Measurements from ENCODE around the gene NR2F6. TPM values are rescaled to one million over a fixed set of nuclear protein-coding genes. Genes with fewer than 3 reads are reported as not detected.
"Not testable (repeated sequence)": the region's sequence is repeated elsewhere in the genome, so short reads cannot be mapped to it uniquely, and the experiment has no call there.

Gene NR2F6
- total and polyA plus RNA-seq, 11 donors = 30.8 to 117 (median 46.3) TPM

DNA sequence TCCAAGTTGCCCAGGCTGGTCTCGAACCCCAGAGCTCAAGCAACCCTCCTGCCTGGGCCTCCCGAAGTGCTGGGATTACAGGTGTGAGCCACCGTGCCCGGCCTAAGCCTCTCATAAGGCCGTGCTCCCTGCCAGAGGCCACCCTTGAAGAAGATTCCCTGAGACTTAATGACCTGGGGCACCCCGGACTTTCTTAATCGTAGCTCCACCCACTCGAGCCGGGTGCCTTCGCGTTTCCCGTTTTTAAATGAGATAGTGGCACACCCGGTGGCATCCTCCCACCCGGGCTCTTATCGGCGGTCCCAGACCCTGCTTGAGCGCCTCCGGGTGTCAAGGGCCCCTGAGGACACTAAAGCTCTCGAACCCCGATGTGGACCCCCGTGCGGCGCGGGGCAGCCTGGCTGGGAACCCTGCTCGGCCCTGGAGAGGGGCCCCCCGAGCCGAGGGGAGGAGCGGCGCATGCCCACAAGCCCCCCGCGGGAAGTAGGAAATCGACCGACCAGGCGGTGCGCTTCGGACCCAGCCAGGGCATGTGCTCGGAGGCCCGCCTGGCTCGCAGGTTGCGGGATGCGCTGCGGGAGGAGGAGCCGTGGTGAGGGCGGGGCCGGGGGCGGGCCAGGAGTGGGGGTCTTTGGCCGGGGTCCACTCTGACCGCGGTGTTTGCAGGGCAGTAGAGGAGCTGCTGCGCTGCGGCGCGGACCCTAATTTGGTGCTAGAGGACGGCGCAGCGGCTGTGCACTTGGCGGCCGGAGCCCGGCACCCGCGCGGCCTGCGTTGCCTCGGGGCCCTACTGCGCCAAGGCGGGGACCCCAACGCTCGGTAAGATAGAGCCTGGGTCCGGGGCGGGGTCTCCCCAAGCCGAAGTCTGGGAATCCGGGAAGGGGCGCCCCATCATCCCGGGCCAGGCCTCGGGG is 35.9 kb upstream of the NR2F6 start, which contains the start of gene ANKLE1:
ANKLE1 (plus strand) TSS at position 511 of the 914 bp plus-strand sequence; CDS start at position 531, 20 bp downstream.
- peak within 1 kb of the TSS; percentile 3 to 56 (median 41) for H3K4me3 ChIP-seq
- H3K27me3 ChIP-seq = peaks cover 7 to 21% (median 14%) of the 10 kb centered on the region in 9 donors
- peaks cover 0 to 17% (median 13%) of the 10 kb centered on the region in 12 donors for H3K4me1 ChIP-seq
- peak in 3 of 4 donors; percentile 14 to 47 (median 21) for ATAC-seq
- peaks cover 0 to 28% (median 21%) of the 10 kb centered on the region in 9 donors for H3K36me3 ChIP-seq
- intact Hi-C loops (cut with DNase I) = loop anchor here in 9 of 10 donors (1.0 to 10.0 kb wide), 13 partner anchors 21 to 509 kb away; partner anchors contain the start of gene USE1 (in 1 of the 9)
- no peak for TF ChIP-seq POLR2A (IDR thresholded peaks at IDR 0.05)
- TF ChIP-seq, protein P1, sequence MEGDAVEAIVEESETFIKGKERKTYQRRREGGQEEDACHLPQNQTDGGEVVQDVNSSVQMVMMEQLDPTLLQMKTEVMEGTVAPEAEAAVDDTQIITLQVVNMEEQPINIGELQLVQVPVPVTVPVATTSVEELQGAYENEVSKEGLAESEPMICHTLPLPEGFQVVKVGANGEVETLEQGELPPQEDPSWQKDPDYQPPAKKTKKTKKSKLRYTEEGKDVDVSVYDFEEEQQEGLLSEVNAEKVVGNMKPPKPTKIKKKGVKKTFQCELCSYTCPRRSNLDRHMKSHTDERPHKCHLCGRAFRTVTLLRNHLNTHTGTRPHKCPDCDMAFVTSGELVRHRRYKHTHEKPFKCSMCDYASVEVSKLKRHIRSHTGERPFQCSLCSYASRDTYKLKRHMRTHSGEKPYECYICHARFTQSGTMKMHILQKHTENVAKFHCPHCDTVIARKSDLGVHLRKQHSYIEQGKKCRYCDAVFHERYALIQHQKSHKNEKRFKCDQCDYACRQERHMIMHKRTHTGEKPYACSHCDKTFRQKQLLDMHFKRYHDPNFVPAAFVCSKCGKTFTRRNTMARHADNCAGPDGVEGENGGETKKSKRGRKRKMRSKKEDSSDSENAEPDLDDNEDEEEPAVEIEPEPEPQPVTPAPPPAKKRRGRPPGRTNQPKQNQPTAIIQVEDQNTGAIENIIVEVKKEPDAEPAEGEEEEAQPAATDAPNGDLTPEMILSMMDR (IDR thresholded peaks at IDR 0.05) = no peak
- WGBS, 4 donors = 8 to 13% (median 11%) methylated on average over 41 to 75 of the region's 75 CpGs
- H3K27ac ChIP-seq = no peak within 1 kb of the TSS
- DNase-seq = peak in 1 of 5 donors; percentile 52
- no peaks in the 10 kb centered on the region for H3K9me3 ChIP-seq

DNA sequence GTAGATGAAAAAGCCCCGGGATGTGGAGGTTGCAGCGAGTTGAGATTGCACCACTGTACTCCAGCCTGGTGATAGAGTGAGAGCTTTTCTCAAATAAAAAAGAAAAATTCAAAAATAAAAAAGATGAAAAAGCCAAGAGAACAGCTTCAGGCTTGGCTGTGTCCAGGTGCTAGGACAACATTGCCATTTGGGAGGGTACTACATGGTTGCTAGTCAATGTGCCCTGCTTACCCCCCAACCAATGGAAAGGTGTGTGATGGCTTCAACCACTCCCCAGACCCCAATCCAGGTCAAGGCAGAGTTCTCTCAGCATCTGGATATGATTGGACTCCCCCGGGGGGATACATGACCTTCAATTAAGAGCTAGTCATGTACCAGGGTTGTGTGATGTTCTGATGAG is 33.7 kb upstream of the NR2F6 start:
- TF ChIP-seq POLR2A (IDR thresholded peaks at IDR 0.05) = no peak
- Histone ChIP-seq H3K4me3 (no peak overlapping the region), H3K27ac (no peak overlapping the region), H3K27me3 (peaks cover 7 to 21% (median 14%) of the 10 kb centered on the region in 9 donors), H3K36me3 (peaks cover 0 to 50% (median 43%) of the 10 kb centered on the region in 9 donors), H3K4me1 (peaks cover 0 to 17% (median 13%) of the 10 kb centered on the region in 12 donors), H3K9me3 (no peaks in the 10 kb centered on the region)
- ATAC-seq = no peak
- WGBS, 4 donors = 77 to 96% (median 89%) methylated on average over 2 to 3 of the region's 3 CpGs
- no peak for DNase-seq
- intact Hi-C loops (cut with DNase I) = loop anchor here in 2 of 10 donors (5.0 to 10.0 kb wide), 2 partner anchors 72 to 75 kb away; no protein-coding TSS in a partner anchor

DNA sequence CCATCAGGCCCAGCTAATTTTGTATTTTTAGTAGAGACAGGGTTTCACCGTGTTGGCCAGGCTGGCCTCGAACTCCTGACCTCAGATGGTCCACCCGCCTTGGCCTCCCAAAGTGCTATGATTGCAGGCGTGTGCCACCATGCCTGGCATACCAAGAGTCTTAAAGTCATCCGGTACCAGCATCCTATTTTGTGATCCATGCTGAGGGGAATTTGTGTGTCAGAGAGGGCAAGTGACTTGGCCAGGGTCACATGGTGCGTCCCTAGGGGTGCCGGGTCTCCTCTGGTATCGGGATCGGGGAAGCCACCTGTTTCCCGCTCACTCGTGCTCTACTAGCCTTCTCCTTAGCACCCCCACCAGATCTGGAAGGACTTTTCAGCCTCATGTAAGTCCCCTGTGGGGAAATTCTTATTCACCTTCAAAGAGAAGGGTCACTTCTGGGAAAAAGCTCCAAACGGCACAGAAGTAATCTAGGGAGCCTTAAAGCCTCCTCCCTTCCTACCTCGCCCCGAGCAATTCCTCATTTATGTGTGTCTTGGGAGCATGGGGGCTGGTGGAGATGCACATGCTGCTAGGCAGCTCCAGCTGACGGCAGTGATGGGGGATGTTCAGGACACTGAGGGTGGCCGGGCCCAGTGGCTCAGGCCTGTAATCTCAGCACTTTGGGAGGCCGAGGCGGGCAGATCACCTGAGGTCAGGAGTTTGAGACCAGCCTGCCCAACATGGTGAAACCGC is 29.9 kb upstream of the NR2F6 start:
- Histone ChIP-seq H3K27ac (no peak overlapping the region), H3K9me3 (no peaks in the 10 kb centered on the region), H3K4me1 (no peaks in the 10 kb centered on the region), H3K36me3 (peaks cover 0 to 85% (median 76%) of the 10 kb centered on the region in 9 donors), H3K27me3 (peaks cover 0 to 2% (median 0%) of the 10 kb centered on the region in 9 donors), H3K4me3 (no peak overlapping the region)
- no peak for DNase-seq
- no peak for TF ChIP-seq POLR2A (IDR thresholded peaks at IDR 0.05)
- TF ChIP-seq, protein P1 (IDR thresholded peaks at IDR 0.05) = no peak
- intact Hi-C loops (cut with DNase I) = loop anchor here in 2 of 10 donors (5.0 to 10.0 kb wide), 2 partner anchors 68 to 71 kb away; no protein-coding TSS in a partner anchor
- 94 to 96% (median 94%) methylated on average over 15 to 19 of the region's 19 CpGs for WGBS, 4 donors
- no peak for ATAC-seq

DNA sequence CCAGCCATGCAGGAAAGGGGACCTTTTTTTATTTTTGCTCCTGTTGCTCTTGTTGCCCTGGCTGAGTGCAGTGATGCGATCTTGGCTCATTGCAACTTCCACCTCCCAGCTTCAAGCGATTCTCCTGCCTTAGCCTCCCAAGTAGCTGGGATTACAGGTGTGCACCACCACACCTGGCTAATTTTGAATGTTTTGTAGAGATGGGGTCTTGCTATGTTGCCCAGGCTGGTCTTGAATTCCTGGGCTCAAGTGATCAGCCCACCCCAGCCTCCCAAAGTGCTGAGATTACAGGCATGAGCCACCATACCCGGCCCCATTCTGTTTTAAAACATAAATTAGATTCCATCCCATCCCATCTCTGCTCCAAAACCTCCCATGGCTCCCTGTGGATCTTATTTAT is 29.2 kb upstream of the NR2F6 start:
- H3K27ac ChIP-seq, ATAC-seq, DNase-seq, H3K4me3 ChIP-seq, H3K4me1 ChIP-seq, H3K9me3 ChIP-seq, H3K27me3 ChIP-seq: not testable (repeated sequence)
- peaks cover 0 to 92% (median 83%) of the 10 kb centered on the region in 9 donors for H3K36me3 ChIP-seq
- WGBS, 4 donors = 93 to 98% (median 96%) methylated on average over 3 of the region's 3 CpGs
- intact Hi-C loops (cut with DNase I) = loop anchor here in 2 of 10 donors (5.0 to 10.0 kb wide), 2 partner anchors 68 to 70 kb away; no protein-coding TSS in a partner anchor
